IMR-90 (cell line): ENCODE data around the gene UBE2D4. TPM values are rescaled to one million over a fixed set of nuclear protein-coding genes. Genes with fewer than 3 reads are reported as not detected.

ENCODE experiments used
- ATAC-seq: fragments of 200-7000 bp; cut with Tn5 transposase; 2 replicates; pipeline ENCODE4 v1.9.1; 2020; ENCODE audit warnings: low read depth, mild to moderate bottlenecking, moderate library complexity
- BruUV-seq: library from RNA; stranded (reverse); fragments of 400-500 nt; replicated peaks from 2 replicates; lab custom pipeline; 2021; lab: Mats Ljungman, UMichigan
- CTCF ChIA-PET: fragments of 300-600 bp; formaldehyde crosslinking; extraction: SDS; loops from one replicate; lab custom pipeline; 2021; ENCODE audit warnings: antibody characterized with exemption; lab: Yijun Ruan, JAX
- POLR2A ChIA-PET: fragments of 300-600 bp; sonication (Branson Sonifier 250); formaldehyde crosslinking; loops from one replicate; lab custom pipeline; 2022; ENCODE audit warnings: antibody characterized with exemption; ENCODE audit not compliant: unreplicated experiment; lab: Charles Lee
- DNase-seq: peaks from one replicate; pipeline ENCODE4 v3.0.0; 2013
- H2AFZ ChIP-seq: replicated peaks from 2 replicates; pipeline ENCODE3; 2013; ENCODE audit warnings: low read length, mild to moderate bottlenecking; ENCODE audit not compliant: poor library complexity
- H2AK5ac ChIP-seq: 2 replicates; pipeline ENCODE4 v1.6.1; 2013; ENCODE audit warnings: low read depth, low read length, inconsistent platforms
- H2AK9ac ChIP-seq: replicated peaks from 2 replicates; pipeline ENCODE3; 2013; ENCODE audit warnings: mild to moderate bottlenecking, low read depth, low read length, moderate library complexity; ENCODE audit not compliant: poor library complexity
- H2BK120ac ChIP-seq: 2 replicates; pipeline ENCODE4 v1.6.1; 2013; ENCODE audit warnings: low read depth, low read length, inconsistent platforms
- H2BK15ac ChIP-seq: 3 replicates; pipeline ENCODE4 v1.6.1; 2013; ENCODE audit warnings: low read depth, low read length, inconsistent platforms
- H2BK20ac ChIP-seq: 2 replicates; pipeline ENCODE4 v1.6.1; 2013; ENCODE audit warnings: low read depth, mild to moderate bottlenecking, inconsistent platforms, low read length, moderate library complexity
- H2BK5ac ChIP-seq: 2 replicates; pipeline ENCODE4 v1.6.1; 2013; ENCODE audit warnings: mild to moderate bottlenecking, low read depth, low read length, inconsistent platforms; ENCODE audit not compliant: poor library complexity, severe bottlenecking
- H3K14ac ChIP-seq: replicated peaks from 2 replicates; pipeline ENCODE4 v1.6.1; 2013; ENCODE audit warnings: low read depth, low read length, inconsistent platforms
- H3K18ac ChIP-seq: 2 replicates; pipeline ENCODE4 v1.6.1; 2013; ENCODE audit warnings: low read depth, low read length, control low read depth
- H3K23ac ChIP-seq: 2 replicates; pipeline ENCODE4 v1.6.1; 2013; ENCODE audit warnings: low read depth, low read length, inconsistent platforms
- H3K27ac ChIP-seq: 2 replicates; pipeline ENCODE4 v1.5.1; 2013; ENCODE audit warnings: mild to moderate bottlenecking, control low read depth, low read length; ENCODE audit not compliant: insufficient read depth
- H3K27me3 ChIP-seq: 2 replicates; pipeline ENCODE4 v1.6.1; 2013; ENCODE audit warnings: low read length; ENCODE audit not compliant: control insufficient read depth, insufficient read depth
- H3K36me3 ChIP-seq: 2 replicates; pipeline ENCODE4 v1.6.1; 2013; ENCODE audit warnings: low read length, mixed read lengths; ENCODE audit not compliant: control insufficient read depth, insufficient read depth
- H3K4ac ChIP-seq: 2 replicates; pipeline ENCODE4 v1.6.1; 2013; ENCODE audit warnings: low read depth, low read length, inconsistent platforms
- H3K4me1 ChIP-seq: 2 replicates; pipeline ENCODE4 v1.6.1; 2013; ENCODE audit warnings: low read length, mixed read lengths; ENCODE audit not compliant: control insufficient read depth, insufficient read depth
- H3K4me2 ChIP-seq: 2 replicates; pipeline ENCODE4 v1.6.1; 2013; ENCODE audit warnings: low read depth, mild to moderate bottlenecking, control low read depth, low read length, moderate library complexity
- H3K4me3 ChIP-seq: 2 replicates; pipeline ENCODE4 v1.5.1; 2013; ENCODE audit warnings: low read depth, mild to moderate bottlenecking, control low read depth, low read length, moderate library complexity; ENCODE audit not compliant: insufficient read depth
- H3K56ac ChIP-seq: 2 replicates; pipeline ENCODE4 v1.6.1; 2013; ENCODE audit warnings: low read length, inconsistent platforms; ENCODE audit not compliant: insufficient read depth; ENCODE audit errors: extremely low read depth
- H3K79me1 ChIP-seq, 2 experiments: 2 replicates each; pipeline ENCODE4 v1.6.1; 2013; ENCODE audit warnings: low read length in 2 of 2, inconsistent platforms in 1 of 2, low read depth in 1 of 2
- H3K9ac ChIP-seq: 2 replicates; pipeline ENCODE4 v1.6.1; 2013; ENCODE audit warnings: low read depth, low read length, control low read depth
- H3K9me1 ChIP-seq: 2 replicates; pipeline ENCODE4 v1.6.1; 2013; ENCODE audit warnings: low read length, inconsistent platforms; ENCODE audit not compliant: insufficient read depth
- H3K9me3 ChIP-seq: 2 replicates; pipeline ENCODE4 v1.6.1; 2013; ENCODE audit warnings: low read length; ENCODE audit not compliant: control insufficient read depth, insufficient read depth
- H4K20me1 ChIP-seq: 2 replicates; pipeline ENCODE4 v1.6.1; 2013; ENCODE audit warnings: low read length, inconsistent platforms; ENCODE audit not compliant: insufficient read depth
- H4K5ac ChIP-seq: 2 replicates; pipeline ENCODE4 v1.6.1; 2013; ENCODE audit warnings: mild to moderate bottlenecking, low read depth, low read length, control low read depth
- H4K8ac ChIP-seq, 2 experiments: 2 replicates each; pipeline ENCODE4 v1.6.1; 2013; ENCODE audit warnings: low read depth in 2 of 2, low read length in 2 of 2, control low read depth in 1 of 2, inconsistent platforms in 1 of 2
- H4K91ac ChIP-seq: 2 replicates; pipeline ENCODE4 v1.6.1; 2013; ENCODE audit warnings: low read depth, low read length, inconsistent platforms; ENCODE audit not compliant: insufficient read depth
- FOS ChIP-seq: fragments of 150-350 bp; IDR thresholded peaks from 2 replicates; pipeline ENCODE4 v1.6.1; 2016; ENCODE audit warnings: low read depth, low read length
- MAFK ChIP-seq: IDR thresholded peaks from 2 replicates; pipeline ENCODE4 v1.6.1; 2012; ENCODE audit warnings: low read depth, low read length, improper control_type of control experiment
- MXI1 ChIP-seq: IDR thresholded peaks from 2 replicates; pipeline ENCODE4 v1.6.1; 2012; ENCODE audit warnings: low read depth, mild to moderate bottlenecking, low read length, moderate library complexity, borderline replicate concordance
- POLR2A ChIP-seq: IDR thresholded peaks from 2 replicates; pipeline ENCODE4 v1.6.1; 2012; ENCODE audit warnings: mild to moderate bottlenecking, low read depth, low read length
- RFX5 ChIP-seq: IDR thresholded peaks from 2 replicates; pipeline ENCODE4 v1.8.0; 2012; ENCODE audit warnings: low read depth, mild to moderate bottlenecking, low read length, moderate library complexity
- WGBS, 2 experiments: methylation state at CpG; one replicate each; pipeline versions ENCODE4 v1.1.5 to v1.1.7; 2013; ENCODE audit warnings: missing lambda C conversion rate in 2 of 2; ENCODE audit not compliant: insufficient read length in 1 of 2; ENCODE audit errors: extremely low coverage in 2 of 2; 5-methylcytosine and 5-hydroxymethylcytosine counted together
- dilution Hi-C: fragments of 300-500 bp; cut with HindIII; formaldehyde crosslinking; loops from one replicate; pipeline ENCODE4 v1.14.3; 2018; ENCODE audit warnings: low sequenced_read_pairs; ENCODE audit not compliant: unreplicated experiment
- in situ Hi-C: fragments of 300-500 bp; cut with MboI; formaldehyde crosslinking; loops from 3 replicates; pipeline ENCODE4 v1.14.3; 2019; ENCODE audit warnings: low sequenced_read_pairs, inconsistent platforms, mixed read lengths
- intact Hi-C: fragments of 100-400 bp; cut with micrococcal nuclease; formaldehyde crosslinking; loops from 2 replicates; pipeline ENCODE4 v1.10.0; 2022
- polyA plus RNA-seq, 3 experiments: library from polyadenylated mRNA; depleted of rRNA; stranded (reverse); fragments of >200 nt; gene quantifications; 2 replicates each; pipeline ENCODE4 v1.2.3, GENCODE V29; 2012; ENCODE audit warnings: low replicate concordance in 1 of 3
- total RNA-seq: library from RNA; depleted of rRNA; stranded (reverse); fragments of >200 nt; gene quantifications from 2 replicates; pipeline ENCODE4 v1.2.3, GENCODE V29; 2012
- TF ChIP-seq, protein P1 (sequence below): conservative IDR thresholded peaks from 2 replicates; pipeline ENCODE4 v1.5.1; 2012; ENCODE audit warnings: mild to moderate bottlenecking, low read depth, low read length, improper control_type of control experiment

Gene UBE2D4
- total and polyA plus RNA-seq, 2 of the 4 experiments (the other 2 are of a cell fraction): 9.7 to 10.5 TPM

DNA sequence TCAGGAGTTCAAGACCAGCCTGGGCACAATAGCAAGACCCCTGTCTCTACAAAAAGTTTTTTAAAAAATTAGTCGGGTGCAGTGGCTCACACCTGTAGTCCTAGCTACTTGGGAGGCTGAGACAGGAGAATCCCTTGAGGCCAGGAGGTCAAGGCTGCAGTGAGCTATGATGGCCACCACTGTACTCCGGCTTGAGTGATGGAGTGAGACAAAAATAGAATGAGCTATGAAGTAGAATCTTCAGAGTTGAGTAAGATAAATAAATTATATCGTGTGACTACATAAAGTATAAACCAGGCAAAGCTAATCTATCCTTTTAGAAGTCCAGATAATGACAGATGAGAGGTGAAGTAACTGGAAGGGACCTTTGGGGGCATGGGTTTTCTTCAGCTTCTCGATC, 41.6 kb upstream of the UBE2D4 start:
- H3K36me3 ChIP-seq: peaks cover 17% of the 10 kb centered on the region
- in situ Hi-C loops: no loop called here
- peaks cover 13% of the 10 kb centered on the region for H4K20me1 ChIP-seq
- intact Hi-C loops: no loop called here
- no peak overlapping the region for H2BK5ac ChIP-seq
- H2AK9ac ChIP-seq: no peak overlapping the region
- H2BK15ac ChIP-seq: no peak overlapping the region
- DNase-seq (no peak), ATAC-seq (no peak)
- no peak overlapping the region for H2BK20ac ChIP-seq
- no peak overlapping the region for H3K4ac ChIP-seq
- no peak overlapping the region for H3K4me2 ChIP-seq
- no peaks in the 10 kb centered on the region for H3K9me3 ChIP-seq
- no peak overlapping the region for H3K18ac ChIP-seq
- 100% methylated on average over 1 of the region's 4 CpGs; no CpG with 5 or more reads in 1 of the 2 experiments for WGBS, 2 experiments
- H4K5ac ChIP-seq: no peak overlapping the region
- H3K9me1 ChIP-seq: peaks cover 19% of the 10 kb centered on the region
- H2BK120ac ChIP-seq: no peak overlapping the region
- no peak overlapping the region for H4K91ac ChIP-seq
- no peak overlapping the region for H3K14ac ChIP-seq
- no peak overlapping the region for H3K9ac ChIP-seq
- POLR2A ChIA-PET: no interaction called here
- BruUV-seq: no TSS peak
- no peak overlapping the region for H2AK5ac ChIP-seq
- no peak overlapping the region for H2AFZ ChIP-seq
- CTCF ChIA-PET: interaction anchor here (0.6 kb wide), 2 partner anchors 8 to 710 kb away, joined by 3 to 8 read pairs; no protein-coding TSS in a partner anchor
- no peak overlapping the region for H4K8ac ChIP-seq
- no peak overlapping the region for H3K4me3 ChIP-seq
- H3K4me1 ChIP-seq: peaks cover 6% of the 10 kb centered on the region; the same call in 1 of the 2 replicates
- H3K56ac ChIP-seq: no peak overlapping the region
- dilution Hi-C loops: no loop called here
- no peak overlapping the region for H3K27ac ChIP-seq
- no peaks in the 10 kb centered on the region for H3K27me3 ChIP-seq
- no peak for TF ChIP-seq RFX5
- no peak for TF ChIP-seq MAFK
- TF ChIP-seq POLR2A: no peak
- TF ChIP-seq, protein P1, sequence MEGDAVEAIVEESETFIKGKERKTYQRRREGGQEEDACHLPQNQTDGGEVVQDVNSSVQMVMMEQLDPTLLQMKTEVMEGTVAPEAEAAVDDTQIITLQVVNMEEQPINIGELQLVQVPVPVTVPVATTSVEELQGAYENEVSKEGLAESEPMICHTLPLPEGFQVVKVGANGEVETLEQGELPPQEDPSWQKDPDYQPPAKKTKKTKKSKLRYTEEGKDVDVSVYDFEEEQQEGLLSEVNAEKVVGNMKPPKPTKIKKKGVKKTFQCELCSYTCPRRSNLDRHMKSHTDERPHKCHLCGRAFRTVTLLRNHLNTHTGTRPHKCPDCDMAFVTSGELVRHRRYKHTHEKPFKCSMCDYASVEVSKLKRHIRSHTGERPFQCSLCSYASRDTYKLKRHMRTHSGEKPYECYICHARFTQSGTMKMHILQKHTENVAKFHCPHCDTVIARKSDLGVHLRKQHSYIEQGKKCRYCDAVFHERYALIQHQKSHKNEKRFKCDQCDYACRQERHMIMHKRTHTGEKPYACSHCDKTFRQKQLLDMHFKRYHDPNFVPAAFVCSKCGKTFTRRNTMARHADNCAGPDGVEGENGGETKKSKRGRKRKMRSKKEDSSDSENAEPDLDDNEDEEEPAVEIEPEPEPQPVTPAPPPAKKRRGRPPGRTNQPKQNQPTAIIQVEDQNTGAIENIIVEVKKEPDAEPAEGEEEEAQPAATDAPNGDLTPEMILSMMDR: no peak
- TF ChIP-seq FOS: no peak
- TF ChIP-seq MXI1: no peak
- no peak overlapping the region for H3K23ac ChIP-seq
- peaks cover 31 to 54% of the 10 kb centered on the region in 2 experiments for H3K79me1 ChIP-seq
